ENCODE results near the gene PRKN. TPM values are rescaled to one million over a fixed set of nuclear protein-coding genes. Genes with fewer than 3 reads are reported as not detected.

Gene PRKN
- total RNA-seq, 1 donor from 2014 or later, result 0.79 TPM

DNA sequence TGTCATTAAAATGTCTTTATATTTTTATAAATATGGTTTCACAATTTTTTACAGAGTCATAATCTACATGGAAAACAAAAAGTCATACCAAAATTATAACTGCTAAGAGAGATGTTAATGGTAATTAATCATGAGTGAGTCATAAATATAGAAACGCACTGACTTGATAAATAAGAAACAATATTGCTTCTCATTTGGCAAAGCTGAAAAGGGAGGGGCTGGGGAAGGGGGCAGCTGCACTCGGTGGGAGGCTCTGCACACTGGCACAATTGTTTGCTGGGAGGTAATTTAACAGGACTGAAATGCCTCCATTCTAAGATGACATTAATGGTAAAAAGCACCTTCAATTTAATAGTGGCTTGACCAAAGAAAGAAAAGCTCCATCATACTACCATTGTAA, 1320.5 kb downstream of the PRKN start:
- DNase-seq (ENCODE audit: low read depth) (peak; percentile 69), FAIRE-seq (no peak)
- no peak overlapping the region for H3K4me3 ChIP-seq (ENCODE audit: low read depth, low read length)
- H3K27me3 ChIP-seq (ENCODE audit: control insufficient read depth, insufficient read depth, low read length), result no peaks in the 10 kb centered on the region
- TF ChIP-seq CTCF (IDR thresholded peaks at IDR 0.05; ENCODE audit: insufficient read depth, low read length, severe bottlenecking), result no peak
- no peaks in the 10 kb centered on the region for H3K36me3 ChIP-seq (ENCODE audit: control insufficient read depth, insufficient read depth, low read length)

GRCh38 chr6:161406646-161407045, 1320.9 kb downstream of the PRKN start:
- TF ChIP-seq CTCF (IDR thresholded peaks at IDR 0.05; ENCODE audit: insufficient read depth, low read length, severe bottlenecking), result no peak
- Histone ChIP-seq H3K27me3 (ENCODE audit: control insufficient read depth, insufficient read depth, low read length) (no peaks in the 10 kb centered on the region), H3K4me3 (ENCODE audit: low read depth, low read length) (no peak overlapping the region), H3K36me3 (ENCODE audit: control insufficient read depth, insufficient read depth, low read length) (no peaks in the 10 kb centered on the region)
- DNase-seq (ENCODE audit: low read depth), result peak; percentile 100
- FAIRE-seq, result peak; percentile 88

GRCh38 chr6:161405418-161405817, 1322.1 kb downstream of the PRKN start:
- no peaks in the 10 kb centered on the region for H3K27me3 ChIP-seq (ENCODE audit: control insufficient read depth, insufficient read depth, low read length)
- DNase-seq (ENCODE audit: low read depth) (no peak), FAIRE-seq (no peak)
- H3K4me3 ChIP-seq (ENCODE audit: low read depth, low read length), result no peak overlapping the region
- TF ChIP-seq CTCF (IDR thresholded peaks at IDR 0.05; ENCODE audit: insufficient read depth, low read length, severe bottlenecking), result no peak
- no peaks in the 10 kb centered on the region for H3K36me3 ChIP-seq (ENCODE audit: control insufficient read depth, insufficient read depth, low read length)

DNA sequence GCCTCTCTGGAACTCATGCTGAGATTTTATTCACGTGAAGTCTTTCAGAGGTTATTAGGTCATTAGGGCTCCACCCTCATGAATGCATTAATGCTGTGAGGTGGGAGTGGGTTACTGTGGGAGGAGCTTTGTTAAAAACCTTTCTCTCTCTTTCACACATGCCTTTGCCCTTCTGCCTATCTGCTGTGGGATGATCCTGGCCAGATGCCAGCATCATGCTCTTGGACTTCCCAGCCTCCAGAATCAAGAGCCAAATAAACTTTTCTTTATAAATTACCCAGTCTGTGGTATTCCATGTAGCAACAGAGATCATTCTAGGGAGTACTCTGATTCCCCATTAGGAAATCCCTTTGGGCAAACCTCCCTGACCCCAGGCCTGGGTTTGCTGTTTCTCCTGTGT, 1323.8 kb downstream of the PRKN start:
- no peak for FAIRE-seq
- H3K36me3 ChIP-seq (ENCODE audit: control insufficient read depth, insufficient read depth, low read length), result no peaks in the 10 kb centered on the region

DNA sequence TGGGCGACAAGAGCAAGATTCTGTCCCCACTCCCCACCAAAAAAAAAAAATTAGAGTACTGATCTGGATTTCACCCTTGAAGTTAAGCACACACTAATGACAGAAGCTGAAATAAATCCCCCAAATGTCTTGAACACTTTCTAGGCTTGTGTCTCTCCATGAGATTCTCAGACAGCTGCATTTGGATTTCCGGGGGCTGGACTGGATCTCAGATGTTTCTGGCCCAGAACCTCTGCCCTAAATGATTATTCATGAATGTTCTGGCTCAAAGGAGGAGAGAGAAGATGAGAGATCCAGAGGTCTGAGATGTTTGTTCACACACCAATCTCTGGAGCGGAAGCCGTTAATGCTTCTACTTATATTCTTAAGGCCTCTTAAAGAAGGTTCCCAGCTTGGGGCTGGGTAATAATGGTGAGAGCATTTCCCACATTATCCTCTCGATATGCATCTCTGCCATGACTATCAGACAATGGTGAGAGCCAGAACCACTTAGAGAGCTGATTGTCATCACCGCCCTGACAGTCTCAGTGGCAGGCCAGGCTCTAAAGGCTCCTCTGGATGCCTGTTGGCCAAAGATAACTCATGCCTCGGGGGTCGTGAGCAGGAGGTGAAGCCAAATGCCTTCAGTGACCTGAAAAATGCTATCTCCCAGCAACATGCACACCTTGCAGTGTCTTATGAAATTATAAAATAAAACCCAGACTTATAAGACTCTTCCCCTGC, 1325.8 kb downstream of the PRKN start:
- no peaks in the 10 kb centered on the region for H3K36me3 ChIP-seq (ENCODE audit: control insufficient read depth, insufficient read depth, low read length)
- no peak for TF ChIP-seq CTCF (IDR thresholded peaks at IDR 0.05; ENCODE audit: insufficient read depth, low read length, severe bottlenecking)
- no peaks in the 10 kb centered on the region for H3K27me3 ChIP-seq (ENCODE audit: control insufficient read depth, insufficient read depth, low read length)
- FAIRE-seq (no peak), DNase-seq (ENCODE audit: low read depth) (no peak)
- no peak overlapping the region for H3K4me3 ChIP-seq (ENCODE audit: low read depth, low read length)

More for the DNA sequence above, 1323.8 kb downstream of the PRKN start:
- H3K4me3 ChIP-seq (ENCODE audit: low read depth, low read length), result no peak overlapping the region
- no peak for DNase-seq (ENCODE audit: low read depth)
- no peaks in the 10 kb centered on the region for H3K27me3 ChIP-seq (ENCODE audit: control insufficient read depth, insufficient read depth, low read length)
- no peak for TF ChIP-seq CTCF (IDR thresholded peaks at IDR 0.05; ENCODE audit: insufficient read depth, low read length, severe bottlenecking)

GRCh38 chr6:161400671-161401070, 1326.9 kb downstream of the PRKN start:
- TF ChIP-seq CTCF (IDR thresholded peaks at IDR 0.05; ENCODE audit: insufficient read depth, low read length, severe bottlenecking), result no peak

More at GRCh38 chr6:161400671-161401070, 1326.9 kb downstream of the PRKN start:
- Histone ChIP-seq H3K27me3 (ENCODE audit: control insufficient read depth, insufficient read depth, low read length) (no peaks in the 10 kb centered on the region), H3K4me3 (ENCODE audit: low read depth, low read length) (no peak overlapping the region), H3K36me3 (ENCODE audit: control insufficient read depth, insufficient read depth, low read length) (no peaks in the 10 kb centered on the region)
- no peak for FAIRE-seq
- no peak for DNase-seq (ENCODE audit: low read depth)

Data from bronchial epithelial cell (primary cell).